ENCODE data around the gene RCC1. TPM values are rescaled to one million over a fixed set of nuclear protein-coding genes. Genes with fewer than 3 reads are reported as not detected.

The RCC1 gene
- total RNA-seq, 1 donor from 2014 or later, result 23.8 TPM

- intact Hi-C loops (cut with DNase I), result no loop called here
- Histone ChIP-seq H3K36me3 (peaks cover 0 to 47% of the 10 kb centered on the region in 2 donors), H3K27me3 (no peaks in the 10 kb centered on the region), H3K4me3 (no peak overlapping the region), H3K9me3 (no peaks in the 10 kb centered on the region), H3K27ac (no peak overlapping the region), H3K4me1 (peaks cover 27% of the 10 kb centered on the region)
- DNase-seq (ENCODE audit: extremely low spot score in 2 of 2), result no peak
- TF ChIP-seq POLR2A (IDR thresholded peaks at IDR 0.05), result no peak
- no peak for TF ChIP-seq POLR2AphosphoS5 (IDR thresholded peaks at IDR 0.05; ENCODE audit: insufficient read depth in 1 of 2, low read depth in 1 of 2)
- TF ChIP-seq CTCF (IDR thresholded peaks at IDR 0.05), result no peak
Observed at GRCh38 chr1:28577052-28577678, 71.3 kb downstream of the RCC1 start.

GRCh38 chr1:28577738-28578536 is 72.1 kb downstream of the RCC1 start:
- no peak overlapping the region for H3K27ac ChIP-seq
- H3K36me3 ChIP-seq, result peaks cover 0 to 46% of the 10 kb centered on the region in 2 donors
- intact Hi-C loops (cut with DNase I), result no loop called here

GRCh38 chr1:28578696-28579218 is 72.9 kb downstream of the RCC1 start:
- H3K9me3 ChIP-seq, result no peaks in the 10 kb centered on the region
- no peak overlapping the region for H3K27ac ChIP-seq
- H3K4me1 ChIP-seq, result peaks cover 37% of the 10 kb centered on the region
- no peak for DNase-seq (ENCODE audit: extremely low spot score in 2 of 2)
- no peak for TF ChIP-seq POLR2AphosphoS5 (IDR thresholded peaks at IDR 0.05; ENCODE audit: insufficient read depth in 1 of 2, low read depth in 1 of 2)
- TF ChIP-seq CTCF (IDR thresholded peaks at IDR 0.05), result no peak
- TF ChIP-seq POLR2A (IDR thresholded peaks at IDR 0.05), result no peak
- H3K27me3 ChIP-seq, result no peaks in the 10 kb centered on the region
- no peak overlapping the region for H3K4me3 ChIP-seq
- intact Hi-C loops (cut with DNase I), result no loop called here
- peaks cover 0 to 46% of the 10 kb centered on the region in 2 donors for H3K36me3 ChIP-seq

More at GRCh38 chr1:28577738-28578536, 72.1 kb downstream of the RCC1 start:
- Histone ChIP-seq H3K27me3 (no peaks in the 10 kb centered on the region), H3K4me1 (peaks cover 35% of the 10 kb centered on the region), H3K9me3 (no peaks in the 10 kb centered on the region), H3K4me3 (no peak overlapping the region)
- no peak for DNase-seq (ENCODE audit: extremely low spot score in 2 of 2)
- TF ChIP-seq POLR2AphosphoS5 (IDR thresholded peaks at IDR 0.05; ENCODE audit: insufficient read depth in 1 of 2, low read depth in 1 of 2) (no peak), CTCF (IDR thresholded peaks at IDR 0.05) (no peak), POLR2A (IDR thresholded peaks at IDR 0.05) (no peak)

- Histone ChIP-seq H3K4me1 (peaks cover 37% of the 10 kb centered on the region), H3K27ac (peak overlapping the region; percentile 2), H3K4me3 (no peak overlapping the region), H3K27me3 (no peaks in the 10 kb centered on the region), H3K36me3 (peaks cover 0 to 46% of the 10 kb centered on the region in 2 donors), H3K9me3 (no peaks in the 10 kb centered on the region)
- intact Hi-C loops (cut with DNase I), result no loop called here
- no peak for DNase-seq (ENCODE audit: extremely low spot score in 2 of 2)
- TF ChIP-seq POLR2AphosphoS5 (IDR thresholded peaks at IDR 0.05; ENCODE audit: insufficient read depth in 1 of 2, low read depth in 1 of 2) (no peak), CTCF (IDR thresholded peaks at IDR 0.05) (no peak), POLR2A (IDR thresholded peaks at IDR 0.05) (no peak)
Observed at GRCh38 chr1:28579401-28579800, 73.6 kb downstream of the RCC1 start.

Measured in vagina (tissue), 2 donors.